GM23338 (cell line): ENCODE measurements around the gene NPDC1. TPM values are rescaled to one million over a fixed set of nuclear protein-coding genes. Genes with fewer than 3 reads are reported as not detected.

Experiments used
- ATAC-seq: fragments of 200-7000 bp; cut with Tn5 transposase; 3 replicates; pipeline ENCODE4 v1.9.1; 2020
- DNase-seq: peaks from one replicate; pipeline ENCODE4 v3.0.0-alpha.2; 2015; ENCODE audit warnings: low spot score
- H2AFZ ChIP-seq: fragments of 200-600 bp; sonication (generic); 2 replicates; pipeline ENCODE4 v1.8.0; 2016; ENCODE audit warnings: antibody characterized with exemption, mild to moderate bottlenecking, moderate library complexity
- H3F3A ChIP-seq: fragments of 200-600 bp; sonication (generic); replicated peaks from 2 replicates; pipeline ENCODE4 v1.8.0; 2017; ENCODE audit warnings: antibody characterized with exemption, mixed run types, low read depth
- H3K27ac ChIP-seq: fragments of 200-600 bp; sonication (generic); 2 replicates; pipeline ENCODE4 v1.6.1; 2016; ENCODE audit warnings: low read depth
- H3K27me3 ChIP-seq: fragments of 200-600 bp; sonication (generic); 2 replicates; pipeline ENCODE4 v1.8.0; 2016; ENCODE audit warnings: mild to moderate bottlenecking, mixed run types, moderate library complexity; ENCODE audit not compliant: insufficient read depth
- H3K36me3 ChIP-seq: fragments of 200-600 bp; sonication (generic); 2 replicates; pipeline ENCODE4 v1.8.0; 2016; ENCODE audit warnings: mild to moderate bottlenecking; ENCODE audit not compliant: insufficient read depth
- H3K4me1 ChIP-seq: fragments of 200-600 bp; sonication (generic); 2 replicates; pipeline ENCODE4 v1.8.0; 2016; ENCODE audit warnings: mild to moderate bottlenecking, moderate library complexity; ENCODE audit not compliant: insufficient read depth
- H3K4me2 ChIP-seq: fragments of 200-600 bp; sonication (generic); 2 replicates; pipeline ENCODE4 v1.7.1; 2017; ENCODE audit warnings: mixed run types
- H3K4me3 ChIP-seq: fragments of 200-600 bp; sonication (generic); 2 replicates; pipeline ENCODE4 v1.6.1; 2016; ENCODE audit warnings: mixed run types
- H3K79me2 ChIP-seq: fragments of 200-600 bp; sonication (generic); replicated peaks from 2 replicates; pipeline ENCODE4 v1.8.0; 2017; ENCODE audit warnings: mild to moderate bottlenecking; ENCODE audit not compliant: insufficient read depth
- H3K9me2 ChIP-seq: fragments of 200-600 bp; sonication (generic); 2 replicates; pipeline ENCODE4 v1.8.0; 2017; ENCODE audit not compliant: insufficient read depth
- H4K20me1 ChIP-seq: fragments of 200-600 bp; sonication (generic); replicated peaks from 2 replicates; pipeline ENCODE4 v1.8.0; 2017; ENCODE audit warnings: mild to moderate bottlenecking; ENCODE audit not compliant: insufficient read depth
- H3K27ac Mint-ChIP-seq: 2 replicates; pipeline ENCODE4 v1.8.0; 2020; ENCODE audit warnings: inconsistent platforms, mild to moderate bottlenecking, moderate library complexity, mixed read lengths
- H3K27me3 Mint-ChIP-seq: 3 replicates; pipeline ENCODE4 v1.8.0; 2022; ENCODE audit warnings: low read depth, mild to moderate bottlenecking, moderate library complexity, mixed read lengths, inconsistent platforms; ENCODE audit not compliant: insufficient read depth, poor library complexity
- H3K36me3 Mint-ChIP-seq: 3 replicates; pipeline ENCODE4 v1.8.0; 2021; ENCODE audit warnings: low read depth, mild to moderate bottlenecking, inconsistent platforms, moderate library complexity, mixed read lengths
- H3K4me1 Mint-ChIP-seq: 3 replicates; pipeline ENCODE4 v1.8.0; 2020; ENCODE audit warnings: mild to moderate bottlenecking, inconsistent platforms, mixed read lengths
- H3K4me3 Mint-ChIP-seq: 3 replicates; pipeline ENCODE4 v1.8.0; 2021; ENCODE audit warnings: moderate library complexity, mild to moderate bottlenecking, inconsistent platforms, mixed read lengths
- H3K9me3 Mint-ChIP-seq: 3 replicates; pipeline ENCODE4 v1.8.0; 2020; ENCODE audit warnings: moderate library complexity, mild to moderate bottlenecking, inconsistent platforms, mixed read lengths
- EZH2 ChIP-seq: fragments of 200-600 bp; sonication (generic); IDR thresholded peaks from one replicate; pipeline ENCODE4 v1.8.0; 2017; ENCODE audit warnings: antibody characterized with exemption, mild to moderate bottlenecking, low read depth; ENCODE audit not compliant: unreplicated experiment
- EZH2phosphoT487 ChIP-seq: fragments of 200-600 bp; sonication (generic); IDR thresholded peaks from one replicate; pipeline ENCODE4 v1.8.1; 2018; ENCODE audit warnings: antibody characterized with exemption; ENCODE audit not compliant: unreplicated experiment
- JUNB ChIP-seq: IDR thresholded peaks from one replicate; pipeline ENCODE4 v1.6.1; 2016; ENCODE audit warnings: antibody characterized with exemption; ENCODE audit not compliant: unreplicated experiment
- NANOG ChIP-seq: IDR thresholded peaks from 2 replicates; pipeline ENCODE4 v1.6.1; 2016; ENCODE audit warnings: antibody characterized with exemption, borderline replicate concordance
- POLR2AphosphoS5 ChIP-seq: IDR thresholded peaks from 2 replicates; pipeline ENCODE4 v1.6.1; 2016; ENCODE audit warnings: antibody characterized with exemption, low read depth
- ZNF114 ChIP-seq: fragments of 250-450 bp; sonication (Bioruptor Pico); IDR thresholded peaks from 2 replicates; pipeline ENCODE4 v1.5.0; 2020; ENCODE audit warnings: mild to moderate bottlenecking, moderate library complexity
- ZNF331 ChIP-seq: fragments of 250-450 bp; sonication (Bioruptor Pico); IDR thresholded peaks from 2 replicates; pipeline ENCODE4 v1.5.0; 2020; ENCODE audit warnings: low read depth, mild to moderate bottlenecking, moderate library complexity
- polyA plus RNA-seq: library from polyadenylated mRNA; unstranded; fragments of >200 nt; fragmentation: Nextera tagmentation; extraction: Ambion mirVana; gene quantifications from 2 replicates; pipeline ENCODE4 v1.2.1, GENCODE V29; 2016
- total RNA-seq: library from RNA; depleted of rRNA; stranded (reverse); fragments of >200 nt; shearing (Covaris generic); gene quantifications from 2 replicates; pipeline ENCODE4 v1.2.3, GENCODE V29; 2014
- TF ChIP-seq, protein P1 (sequence below): IDR thresholded peaks from 2 replicates; pipeline ENCODE4 v1.6.1; 2016; ENCODE audit warnings: antibody characterized with exemption
- TF ChIP-seq, protein P2 (sequence below): IDR thresholded peaks from one replicate; pipeline ENCODE4 v1.6.1; 2018; ENCODE audit warnings: antibody characterized with exemption; ENCODE audit not compliant: unreplicated experiment
- TF ChIP-seq, protein P3 (sequence below): fragments of 250-450 bp; sonication (Bioruptor Pico); IDR thresholded peaks from 2 replicates; pipeline ENCODE4 v1.5.0; 2020; ENCODE audit warnings: mild to moderate bottlenecking, moderate library complexity
- TF ChIP-seq, protein P4 (sequence below), 2 experiments: fragments of 200-600 bp in 1 of 2; sonication (generic) in 1 of 2; conservative IDR thresholded peaks; 2 replicates each; pipeline versions ENCODE4 v1.5.1 to v1.6.1; 2016 to 2017; ENCODE audit warnings: antibody characterized with exemption in 2 of 2, low read depth in 2 of 2, mild to moderate bottlenecking in 2 of 2, moderate library complexity in 1 of 2

The NPDC1 gene
- total and polyA plus RNA-seq, 2 experiments from 2014 or later = 34.3 to 35.5 TPM

- TF ChIP-seq, protein P1, sequence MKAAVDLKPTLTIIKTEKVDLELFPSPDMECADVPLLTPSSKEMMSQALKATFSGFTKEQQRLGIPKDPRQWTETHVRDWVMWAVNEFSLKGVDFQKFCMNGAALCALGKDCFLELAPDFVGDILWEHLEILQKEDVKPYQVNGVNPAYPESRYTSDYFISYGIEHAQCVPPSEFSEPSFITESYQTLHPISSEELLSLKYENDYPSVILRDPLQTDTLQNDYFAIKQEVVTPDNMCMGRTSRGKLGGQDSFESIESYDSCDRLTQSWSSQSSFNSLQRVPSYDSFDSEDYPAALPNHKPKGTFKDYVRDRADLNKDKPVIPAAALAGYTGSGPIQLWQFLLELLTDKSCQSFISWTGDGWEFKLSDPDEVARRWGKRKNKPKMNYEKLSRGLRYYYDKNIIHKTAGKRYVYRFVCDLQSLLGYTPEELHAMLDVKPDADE = no peak
- TF ChIP-seq EZH2phosphoT487 (no peak), EZH2 (no peak)
- TF ChIP-seq, protein P2, sequence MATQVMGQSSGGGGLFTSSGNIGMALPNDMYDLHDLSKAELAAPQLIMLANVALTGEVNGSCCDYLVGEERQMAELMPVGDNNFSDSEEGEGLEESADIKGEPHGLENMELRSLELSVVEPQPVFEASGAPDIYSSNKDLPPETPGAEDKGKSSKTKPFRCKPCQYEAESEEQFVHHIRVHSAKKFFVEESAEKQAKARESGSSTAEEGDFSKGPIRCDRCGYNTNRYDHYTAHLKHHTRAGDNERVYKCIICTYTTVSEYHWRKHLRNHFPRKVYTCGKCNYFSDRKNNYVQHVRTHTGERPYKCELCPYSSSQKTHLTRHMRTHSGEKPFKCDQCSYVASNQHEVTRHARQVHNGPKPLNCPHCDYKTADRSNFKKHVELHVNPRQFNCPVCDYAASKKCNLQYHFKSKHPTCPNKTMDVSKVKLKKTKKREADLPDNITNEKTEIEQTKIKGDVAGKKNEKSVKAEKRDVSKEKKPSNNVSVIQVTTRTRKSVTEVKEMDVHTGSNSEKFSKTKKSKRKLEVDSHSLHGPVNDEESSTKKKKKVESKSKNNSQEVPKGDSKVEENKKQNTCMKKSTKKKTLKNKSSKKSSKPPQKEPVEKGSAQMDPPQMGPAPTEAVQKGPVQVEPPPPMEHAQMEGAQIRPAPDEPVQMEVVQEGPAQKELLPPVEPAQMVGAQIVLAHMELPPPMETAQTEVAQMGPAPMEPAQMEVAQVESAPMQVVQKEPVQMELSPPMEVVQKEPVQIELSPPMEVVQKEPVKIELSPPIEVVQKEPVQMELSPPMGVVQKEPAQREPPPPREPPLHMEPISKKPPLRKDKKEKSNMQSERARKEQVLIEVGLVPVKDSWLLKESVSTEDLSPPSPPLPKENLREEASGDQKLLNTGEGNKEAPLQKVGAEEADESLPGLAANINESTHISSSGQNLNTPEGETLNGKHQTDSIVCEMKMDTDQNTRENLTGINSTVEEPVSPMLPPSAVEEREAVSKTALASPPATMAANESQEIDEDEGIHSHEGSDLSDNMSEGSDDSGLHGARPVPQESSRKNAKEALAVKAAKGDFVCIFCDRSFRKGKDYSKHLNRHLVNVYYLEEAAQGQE = no peak
Measured at GRCh38 chr9:137073992-137074399, 28.0 kb upstream of the NPDC1 start (continued).

DNA sequence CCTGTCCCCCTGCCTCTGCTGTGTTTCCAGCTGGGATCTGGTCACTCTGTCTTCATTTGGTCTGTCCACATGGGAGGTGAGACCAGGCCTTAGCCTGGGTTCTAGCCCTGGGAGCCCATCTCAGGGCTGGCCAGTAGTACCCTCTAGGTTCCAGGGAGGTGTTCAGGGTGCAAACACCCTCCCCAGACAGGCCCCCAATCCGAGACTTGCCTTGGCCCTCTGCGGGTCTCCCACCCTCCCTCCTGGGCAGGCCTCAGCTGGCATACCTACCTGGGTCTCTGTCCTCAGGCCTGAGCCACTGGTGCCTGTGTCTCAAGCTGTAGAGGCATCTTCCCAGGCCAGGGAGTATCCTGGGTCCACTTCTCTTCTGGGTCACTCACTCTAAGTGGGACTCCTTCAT lies 25.3 kb upstream of the NPDC1 start:
- H2AFZ ChIP-seq = peak overlapping the region; percentile 74; the same call in 1 of the 2 replicates
- ATAC-seq (no peak), DNase-seq (no peak)
- H3K4me1 ChIP-seq = peaks cover 30% of the 10 kb centered on the region
- peak overlapping the region; percentile 71 for H3K4me3 ChIP-seq
- Mint-ChIP-seq H3K4me1 (peaks cover 27% of the 10 kb centered on the region), H3K27ac (no peak overlapping the region), H3K9me3 (no peaks in the 10 kb centered on the region; the same call in 2 of the 3 replicates), H3K36me3 (no peaks in the 10 kb centered on the region; the same call in 2 of the 3 replicates), H3K27me3 (peaks cover 20% of the 10 kb centered on the region), H3K4me3 (peak overlapping the region; percentile 72)
- H3K9me2 ChIP-seq = no peaks in the 10 kb centered on the region
- 0 out of 2 replicates have a peak overlapping the region, but pooled peaks have one; percentile 66 for H3K27ac ChIP-seq
- H3K36me3 ChIP-seq = no peaks in the 10 kb centered on the region; the same call in 1 of the 2 replicates
- peak overlapping the region; percentile 85 for H3K4me2 ChIP-seq
- peaks cover 15% of the 10 kb centered on the region for H3K27me3 ChIP-seq
- peaks cover 21% of the 10 kb centered on the region; the same call in 1 of the 2 replicates for H3F3A ChIP-seq
- H4K20me1 ChIP-seq = peaks cover 11% of the 10 kb centered on the region; the same call in 1 of the 2 replicates
- peaks cover 10% of the 10 kb centered on the region; the same call in 1 of the 2 replicates for H3K79me2 ChIP-seq
- TF ChIP-seq, protein P3, sequence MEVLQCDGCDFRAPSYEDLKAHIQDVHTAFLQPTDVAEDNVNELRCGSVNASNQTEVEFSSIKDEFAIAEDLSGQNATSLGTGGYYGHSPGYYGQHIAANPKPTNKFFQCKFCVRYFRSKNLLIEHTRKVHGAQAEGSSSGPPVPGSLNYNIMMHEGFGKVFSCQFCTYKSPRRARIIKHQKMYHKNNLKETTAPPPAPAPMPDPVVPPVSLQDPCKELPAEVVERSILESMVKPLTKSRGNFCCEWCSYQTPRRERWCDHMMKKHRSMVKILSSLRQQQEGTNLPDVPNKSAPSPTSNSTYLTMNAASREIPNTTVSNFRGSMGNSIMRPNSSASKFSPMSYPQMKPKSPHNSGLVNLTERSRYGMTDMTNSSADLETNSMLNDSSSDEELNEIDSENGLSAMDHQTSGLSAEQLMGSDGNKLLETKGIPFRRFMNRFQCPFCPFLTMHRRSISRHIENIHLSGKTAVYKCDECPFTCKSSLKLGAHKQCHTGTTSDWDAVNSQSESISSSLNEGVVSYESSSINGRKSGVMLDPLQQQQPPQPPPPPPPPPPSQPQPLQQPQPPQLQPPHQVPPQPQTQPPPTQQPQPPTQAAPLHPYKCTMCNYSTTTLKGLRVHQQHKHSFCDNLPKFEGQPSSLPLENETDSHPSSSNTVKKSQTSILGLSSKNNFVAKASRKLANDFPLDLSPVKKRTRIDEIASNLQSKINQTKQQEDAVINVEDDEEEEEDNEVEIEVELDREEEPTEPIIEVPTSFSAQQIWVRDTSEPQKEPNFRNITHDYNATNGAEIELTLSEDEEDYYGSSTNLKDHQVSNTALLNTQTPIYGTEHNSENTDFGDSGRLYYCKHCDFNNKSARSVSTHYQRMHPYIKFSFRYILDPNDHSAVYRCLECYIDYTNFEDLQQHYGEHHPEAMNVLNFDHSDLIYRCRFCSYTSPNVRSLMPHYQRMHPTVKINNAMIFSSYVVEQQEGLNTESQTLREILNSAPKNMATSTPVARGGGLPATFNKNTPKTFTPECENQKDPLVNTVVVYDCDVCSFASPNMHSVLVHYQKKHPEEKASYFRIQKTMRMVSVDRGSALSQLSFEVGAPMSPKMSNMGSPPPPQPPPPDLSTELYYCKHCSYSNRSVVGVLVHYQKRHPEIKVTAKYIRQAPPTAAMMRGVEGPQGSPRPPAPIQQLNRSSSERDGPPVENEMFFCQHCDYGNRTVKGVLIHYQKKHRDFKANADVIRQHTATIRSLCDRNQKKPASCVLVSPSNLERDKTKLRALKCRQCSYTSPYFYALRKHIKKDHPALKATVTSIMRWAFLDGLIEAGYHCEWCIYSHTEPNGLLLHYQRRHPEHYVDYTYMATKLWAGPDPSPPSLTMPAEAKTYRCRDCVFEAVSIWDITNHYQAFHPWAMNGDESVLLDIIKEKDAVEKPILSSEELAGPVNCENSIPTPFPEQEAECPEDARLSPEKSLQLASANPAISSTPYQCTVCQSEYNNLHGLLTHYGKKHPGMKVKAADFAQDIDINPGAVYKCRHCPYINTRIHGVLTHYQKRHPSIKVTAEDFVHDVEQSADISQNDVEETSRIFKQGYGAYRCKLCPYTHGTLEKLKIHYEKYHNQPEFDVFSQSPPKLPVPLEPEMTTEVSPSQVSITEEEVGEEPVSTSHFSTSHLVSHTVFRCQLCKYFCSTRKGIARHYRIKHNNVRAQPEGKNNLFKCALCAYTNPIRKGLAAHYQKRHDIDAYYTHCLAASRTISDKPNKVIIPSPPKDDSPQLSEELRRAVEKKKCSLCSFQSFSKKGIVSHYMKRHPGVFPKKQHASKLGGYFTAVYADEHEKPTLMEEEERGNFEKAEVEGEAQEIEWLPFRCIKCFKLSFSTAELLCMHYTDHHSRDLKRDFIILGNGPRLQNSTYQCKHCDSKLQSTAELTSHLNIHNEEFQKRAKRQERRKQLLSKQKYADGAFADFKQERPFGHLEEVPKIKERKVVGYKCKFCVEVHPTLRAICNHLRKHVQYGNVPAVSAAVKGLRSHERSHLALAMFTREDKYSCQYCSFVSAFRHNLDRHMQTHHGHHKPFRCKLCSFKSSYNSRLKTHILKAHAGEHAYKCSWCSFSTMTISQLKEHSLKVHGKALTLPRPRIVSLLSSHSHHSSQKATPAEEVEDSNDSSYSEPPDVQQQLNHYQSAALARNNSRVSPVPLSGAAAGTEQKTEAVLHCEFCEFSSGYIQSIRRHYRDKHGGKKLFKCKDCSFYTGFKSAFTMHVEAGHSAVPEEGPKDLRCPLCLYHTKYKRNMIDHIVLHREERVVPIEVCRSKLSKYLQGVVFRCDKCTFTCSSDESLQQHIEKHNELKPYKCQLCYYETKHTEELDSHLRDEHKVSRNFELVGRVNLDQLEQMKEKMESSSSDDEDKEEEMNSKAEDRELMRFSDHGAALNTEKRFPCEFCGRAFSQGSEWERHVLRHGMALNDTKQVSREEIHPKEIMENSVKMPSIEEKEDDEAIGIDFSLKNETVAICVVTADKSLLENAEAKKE (CRISPR knock-in tag) = no peak
- TF ChIP-seq, protein P1 = no peak
- no peak for TF ChIP-seq POLR2AphosphoS5
- TF ChIP-seq, protein P4, sequence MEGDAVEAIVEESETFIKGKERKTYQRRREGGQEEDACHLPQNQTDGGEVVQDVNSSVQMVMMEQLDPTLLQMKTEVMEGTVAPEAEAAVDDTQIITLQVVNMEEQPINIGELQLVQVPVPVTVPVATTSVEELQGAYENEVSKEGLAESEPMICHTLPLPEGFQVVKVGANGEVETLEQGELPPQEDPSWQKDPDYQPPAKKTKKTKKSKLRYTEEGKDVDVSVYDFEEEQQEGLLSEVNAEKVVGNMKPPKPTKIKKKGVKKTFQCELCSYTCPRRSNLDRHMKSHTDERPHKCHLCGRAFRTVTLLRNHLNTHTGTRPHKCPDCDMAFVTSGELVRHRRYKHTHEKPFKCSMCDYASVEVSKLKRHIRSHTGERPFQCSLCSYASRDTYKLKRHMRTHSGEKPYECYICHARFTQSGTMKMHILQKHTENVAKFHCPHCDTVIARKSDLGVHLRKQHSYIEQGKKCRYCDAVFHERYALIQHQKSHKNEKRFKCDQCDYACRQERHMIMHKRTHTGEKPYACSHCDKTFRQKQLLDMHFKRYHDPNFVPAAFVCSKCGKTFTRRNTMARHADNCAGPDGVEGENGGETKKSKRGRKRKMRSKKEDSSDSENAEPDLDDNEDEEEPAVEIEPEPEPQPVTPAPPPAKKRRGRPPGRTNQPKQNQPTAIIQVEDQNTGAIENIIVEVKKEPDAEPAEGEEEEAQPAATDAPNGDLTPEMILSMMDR (conservative IDR thresholded peaks at IDR 0.05; ENCODE audit: low read depth in 2 of 2) = no peak
- no peak for TF ChIP-seq EZH2phosphoT487
- TF ChIP-seq EZH2 = no peak
- TF ChIP-seq NANOG = no peak
- TF ChIP-seq ZNF114 (CRISPR knock-in tag) = no peak
- TF ChIP-seq JUNB = no peak
- TF ChIP-seq ZNF331 (CRISPR knock-in tag) = no peak
